ENCODE measurements around the gene SFTPD. TPM values are rescaled to one million over a fixed set of nuclear protein-coding genes. Genes with fewer than 3 reads are reported as not detected.

The SFTPD gene
- total RNA-seq, 1 donor from 2014 or later: not detected

DNA sequence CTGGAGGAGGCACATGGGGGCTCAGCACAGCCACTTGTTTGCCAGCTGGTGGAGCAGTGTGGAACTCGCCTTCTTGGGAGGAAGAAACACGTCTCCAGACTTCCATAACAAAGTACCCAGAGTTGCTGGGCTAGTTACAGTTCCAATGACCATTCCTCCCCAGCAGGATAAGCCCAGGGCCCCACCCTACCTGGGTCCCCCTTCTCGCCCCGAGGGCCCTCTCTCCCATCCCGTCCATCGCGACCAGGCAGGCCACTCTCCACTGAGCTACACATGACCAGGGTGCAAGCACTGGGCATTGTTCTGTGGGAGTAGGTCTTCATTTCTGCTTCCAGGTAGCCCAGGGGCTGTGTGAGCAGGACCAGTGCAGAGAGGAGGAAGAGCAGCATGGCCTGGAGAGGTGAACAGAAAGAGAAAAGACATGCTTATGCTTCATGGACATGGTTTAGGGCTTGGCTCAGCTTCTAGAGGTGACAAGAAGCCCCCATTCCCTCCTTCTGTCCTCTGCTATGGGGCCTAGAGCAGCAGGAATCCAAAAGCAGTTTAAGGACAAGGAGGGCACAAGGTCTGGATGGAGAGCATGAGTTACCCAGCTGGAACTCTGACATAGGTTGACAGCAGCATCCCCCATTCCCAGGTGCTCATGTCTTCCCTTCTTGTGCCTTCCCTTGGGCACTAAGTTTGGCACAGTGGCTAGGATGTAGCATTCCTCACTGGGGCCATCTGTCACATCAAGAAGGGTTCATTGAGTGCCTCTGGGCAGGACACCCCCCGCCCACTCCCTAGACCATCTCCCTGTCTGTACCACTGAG lies 2.4 kb downstream of the SFTPD start:
- no peak for DNase-seq (ENCODE audit: low read depth)

- no peak for DNase-seq (ENCODE audit: low read depth)
These were observed 4.2 kb downstream of the SFTPD start for GRCh38 chr10:79944428-79945395.

DNA sequence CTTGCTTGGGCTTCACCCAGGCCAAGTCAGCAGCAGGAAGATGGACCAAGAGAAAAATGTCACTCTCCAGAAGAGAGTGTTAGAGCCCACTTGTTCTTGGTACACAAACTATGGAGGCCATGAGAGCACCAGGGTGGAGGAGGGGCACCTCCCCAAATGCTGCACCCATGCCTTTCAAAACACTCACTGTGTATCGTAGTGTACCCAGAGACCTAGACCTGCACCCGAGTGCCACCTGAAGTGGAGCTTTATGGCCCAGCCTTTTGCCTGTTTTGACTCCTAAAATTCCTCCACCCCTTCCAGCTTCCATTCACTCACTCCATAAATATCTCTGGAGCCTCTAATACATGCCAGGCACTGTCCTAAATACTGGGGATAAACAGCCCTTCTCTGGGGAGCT lies 5.0 kb downstream of the SFTPD start:
- DNase-seq (ENCODE audit: low read depth): no peak

DNA sequence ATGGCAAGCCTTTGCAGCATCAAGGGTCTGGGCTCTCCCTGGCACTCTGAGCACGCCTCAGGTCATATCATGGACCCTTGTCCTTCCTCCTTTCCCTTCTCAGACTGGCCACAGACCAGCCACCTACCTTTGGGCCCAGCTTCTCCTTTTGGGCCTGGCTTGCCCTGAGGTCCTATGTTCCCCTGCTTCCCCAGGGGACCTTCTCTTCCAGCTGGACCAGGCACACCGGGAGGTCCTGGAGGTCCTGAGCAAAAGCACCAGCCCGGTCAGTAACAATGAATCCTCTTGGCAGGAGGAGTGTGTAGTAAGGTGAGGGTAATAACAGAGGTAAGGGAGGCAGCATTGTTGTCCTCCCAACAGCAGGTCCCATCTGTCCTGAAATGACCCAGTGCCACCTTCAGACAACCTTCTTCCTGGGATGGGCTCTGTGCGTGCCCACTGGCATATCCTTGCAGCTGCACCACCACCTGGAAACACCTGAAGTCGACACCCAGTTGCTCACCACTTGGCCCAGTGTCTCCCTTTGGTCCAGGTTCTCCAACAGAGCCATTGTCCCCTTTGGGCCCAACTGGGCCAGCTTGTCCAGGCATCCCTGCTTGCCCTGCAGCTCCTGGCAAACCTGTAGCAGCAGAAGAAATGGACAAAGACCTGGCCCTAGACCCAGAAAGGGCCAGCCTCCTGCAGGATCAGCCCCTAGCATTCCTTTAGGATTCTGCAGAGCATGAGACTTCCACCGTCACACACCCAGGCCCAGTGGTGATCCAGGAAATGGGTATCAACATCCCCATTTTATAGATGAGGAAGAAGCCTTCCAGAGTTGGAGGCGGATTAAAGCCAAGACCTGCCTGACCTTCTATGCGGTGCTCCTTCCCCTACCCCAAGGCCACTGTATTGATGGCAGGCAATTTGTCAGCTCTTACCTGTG lies 6.4 kb downstream of the SFTPD start:
- DNase-seq (ENCODE audit: low read depth): no peak

DNA sequence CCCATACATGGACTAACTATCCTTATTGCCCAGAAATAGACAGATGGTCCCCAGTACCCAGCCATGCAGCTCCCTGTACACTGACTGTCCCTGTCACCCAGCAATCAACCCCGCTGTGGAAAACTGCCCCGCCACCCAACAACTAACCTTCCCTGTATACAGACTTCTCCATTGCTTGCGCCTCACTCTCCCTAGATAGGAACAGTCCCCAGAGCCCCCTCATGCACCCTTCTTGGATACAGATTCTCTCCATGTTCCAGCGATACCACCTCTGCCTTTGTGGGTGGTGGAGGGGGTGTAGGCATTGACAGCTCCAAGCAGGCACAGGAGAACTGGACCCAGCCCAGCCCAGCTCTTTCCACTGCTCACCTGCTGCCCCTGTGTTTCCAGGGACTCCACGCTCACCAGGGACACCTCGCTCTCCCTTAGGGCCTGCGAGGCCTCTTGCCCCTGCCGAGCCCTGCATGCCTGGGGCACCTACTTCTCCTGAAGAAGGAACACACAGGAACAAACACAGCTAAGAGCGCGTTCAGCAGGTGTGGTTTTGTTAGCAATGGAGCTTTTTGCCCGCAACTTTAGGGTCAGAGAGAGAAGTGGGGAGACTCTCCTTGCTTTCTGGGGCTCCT lies 7.2 kb downstream of the SFTPD start:
- DNase-seq (ENCODE audit: low read depth): no peak

- no peak for DNase-seq (ENCODE audit: low read depth)
These were observed 7.8 kb downstream of the SFTPD start for GRCh38 chr10:79941146-79941545.

- no peak for DNase-seq (ENCODE audit: low read depth)
These were observed 8.5 kb downstream of the SFTPD start for GRCh38 chr10:79940431-79940830.

DNA sequence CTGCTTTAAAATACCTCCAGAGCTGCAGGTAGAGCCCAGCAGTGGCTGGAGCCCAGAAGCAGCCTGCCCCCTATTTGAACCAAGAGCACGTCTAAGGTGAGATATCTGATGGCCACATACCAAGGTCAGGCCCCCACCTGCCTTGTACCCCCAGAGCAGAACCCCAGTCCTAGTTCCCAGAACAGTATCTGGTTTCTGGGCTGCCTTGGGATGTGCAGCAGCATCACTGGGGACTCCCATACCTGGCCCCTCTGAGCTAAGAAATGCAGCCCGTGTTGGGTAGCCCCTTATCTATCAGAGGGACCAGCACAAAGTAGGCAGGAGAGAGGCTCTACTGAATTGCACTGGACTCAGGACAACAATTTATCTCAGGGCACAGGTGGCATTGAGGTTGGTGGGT lies 8.9 kb downstream of the SFTPD start:
- no peak for DNase-seq (ENCODE audit: low read depth)

DNA sequence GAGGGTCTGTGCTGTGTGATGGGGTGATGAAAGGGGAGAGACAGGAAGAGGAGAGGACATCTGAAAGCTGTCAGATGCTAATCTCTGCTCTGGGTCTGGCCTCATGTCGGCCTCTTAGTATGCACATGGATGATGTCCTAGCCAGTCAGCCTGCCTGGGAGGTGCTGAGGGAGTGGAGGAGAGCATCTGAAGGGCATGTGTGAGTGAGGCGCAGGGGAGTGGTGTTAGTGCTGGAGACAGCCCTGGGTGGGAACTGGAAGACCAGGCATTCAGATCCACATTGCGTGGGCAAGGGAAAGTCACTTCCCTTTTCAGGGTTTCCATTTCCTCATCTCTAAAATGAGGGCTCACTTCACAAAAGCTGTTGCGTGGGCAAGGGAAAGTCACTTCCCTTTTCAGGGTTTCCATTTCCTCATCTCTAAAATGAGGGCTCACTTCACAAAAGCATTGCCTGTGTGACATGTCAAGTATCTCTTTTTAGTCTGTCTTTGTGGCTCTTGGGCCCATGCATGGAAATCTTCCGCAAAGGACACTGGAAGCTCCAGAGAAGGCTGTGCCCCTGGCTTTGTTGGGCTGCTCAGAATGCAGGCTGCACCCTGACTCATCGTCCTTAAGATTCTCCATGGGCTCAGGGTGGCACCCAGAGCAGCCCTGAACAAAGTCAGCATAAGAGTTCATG lies 10.0 kb downstream of the SFTPD start:
- DNase-seq (ENCODE audit: low read depth): peak; percentile 51

- peak; percentile 95 for DNase-seq (ENCODE audit: low read depth)
These were observed 11.2 kb downstream of the SFTPD start for GRCh38 chr10:79937701-79938151.

DNA sequence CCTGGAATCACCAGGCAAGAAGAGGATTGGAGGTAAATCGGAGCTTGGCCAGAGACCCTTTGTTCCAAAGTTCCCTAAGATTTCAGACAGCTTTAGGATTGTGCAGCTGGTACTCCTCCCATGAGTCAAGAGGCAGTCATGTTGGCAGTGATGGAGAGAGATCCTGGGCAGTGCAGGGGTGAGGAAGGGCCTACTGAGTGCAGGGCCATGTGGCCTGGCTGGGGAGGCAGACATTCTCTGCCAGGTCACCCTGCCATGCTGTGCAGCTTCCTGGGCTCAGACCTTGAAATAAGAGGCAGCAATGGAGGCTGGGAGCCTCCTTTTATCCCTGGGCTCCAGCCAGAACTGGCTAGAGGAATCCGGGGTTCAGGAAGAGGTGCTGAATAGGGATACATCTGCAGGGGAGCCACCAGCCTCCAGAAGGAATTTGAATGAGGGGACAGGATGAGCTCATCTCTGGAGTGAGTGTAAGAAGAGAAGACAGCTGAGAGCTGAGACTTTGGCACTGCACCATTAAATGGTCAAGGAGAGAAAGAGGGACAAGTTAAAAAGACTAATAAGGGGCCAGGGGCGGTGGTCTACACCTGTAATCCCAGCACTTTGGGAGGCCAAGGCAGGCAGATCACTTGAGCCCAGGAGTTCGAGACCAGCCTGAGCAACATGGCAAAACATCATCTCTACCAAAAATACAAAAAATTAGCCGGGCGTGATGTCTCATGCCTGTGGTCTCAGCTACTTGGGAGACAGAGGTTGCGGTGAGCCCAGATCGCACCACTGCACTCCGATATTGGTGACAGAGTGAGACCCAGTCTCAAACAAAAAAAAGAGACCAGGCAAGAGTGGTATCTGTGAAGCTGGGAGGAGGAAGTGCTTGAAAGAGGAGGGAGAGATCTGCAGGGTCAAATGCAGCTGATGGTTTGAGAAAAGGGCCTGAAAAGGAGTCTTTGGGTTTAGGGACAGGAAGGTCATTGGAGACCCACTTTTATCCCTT lies 12.0 kb downstream of the SFTPD start:
- DNase-seq (ENCODE audit: low read depth): peak; percentile 92

DNA sequence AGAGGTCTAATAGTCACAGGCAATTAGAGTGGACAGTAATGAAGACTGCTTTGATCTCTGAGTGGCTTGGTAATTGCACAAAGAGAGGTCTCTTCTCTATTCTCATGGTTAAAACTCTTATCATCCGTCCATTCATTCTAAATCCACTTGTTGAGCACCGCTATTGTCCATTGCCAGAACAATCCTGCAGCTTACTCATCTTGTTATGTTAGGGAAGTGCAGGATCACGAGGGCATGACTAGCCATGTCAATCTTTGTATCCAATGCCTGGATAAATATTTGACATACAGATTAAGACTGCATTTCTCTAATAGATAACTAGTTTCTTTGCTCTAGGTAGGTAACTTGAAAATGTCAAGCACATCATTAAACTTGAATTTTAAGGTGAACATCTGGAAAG lies 14.9 kb downstream of the SFTPD start:
- no peak for DNase-seq (ENCODE audit: low read depth)

- no peak for DNase-seq (ENCODE audit: low read depth)
These were observed 16.0 kb downstream of the SFTPD start for GRCh38 chr10:79932841-79933379.

GRCh38 chr10:79932307-79932706 lies 16.6 kb downstream of the SFTPD start:
- DNase-seq (ENCODE audit: low read depth): no peak

- DNase-seq (ENCODE audit: low read depth): no peak
These were observed 18.2 kb downstream of the SFTPD start for GRCh38 chr10:79930751-79931150.

GRCh38 chr10:79930267-79930666 lies 18.6 kb downstream of the SFTPD start:
- DNase-seq (ENCODE audit: low read depth): no peak

GRCh38 chr10:79929409-79929904 lies 19.4 kb downstream of the SFTPD start:
- DNase-seq (ENCODE audit: low read depth): peak; percentile 78

- DNase-seq (ENCODE audit: low read depth): no peak
These were observed 20.8 kb downstream of the SFTPD start for GRCh38 chr10:79928028-79928583.

Measured in myocyte (in vitro differentiated cells).